Endothelial cell of umbilical vein (primary cell): ENCODE measurements around the gene IL10RB. TPM values are rescaled to one million over a fixed set of nuclear protein-coding genes. Genes with fewer than 3 reads are reported as not detected.

Source experiments
- BruUV-seq: library from RNA; stranded (reverse); fragments of 400-500 nt; replicated peaks from 2 replicates; lab custom pipeline; 2021; lab: Mats Ljungman, UMichigan
- CTCF ChIA-PET: fragments of 300-600, 350-600 bp; sonication (Branson Sonifier 250); formaldehyde crosslinking; loops from one replicate; lab custom pipeline; 2021; ENCODE audit warnings: antibody characterized with exemption, inconsistent platforms; lab: Charles Lee
- POLR2A ChIA-PET: fragments of 300-600, 350-600 bp; sonication (Branson Sonifier 250); formaldehyde crosslinking; loops from one replicate; lab custom pipeline; 2021; ENCODE audit warnings: antibody characterized with exemption, inconsistent platforms; lab: Charles Lee
- DNase-seq: peaks from one replicate; pipeline ENCODE4 v3.0.0-alpha.2; 2011; ENCODE audit warnings: low read depth, low spot score
- FAIRE-seq: peaks from 2 replicates; lab custom pipeline; 2011; peaks lifted over from hg19 to GRCh38; lab: Jason Lieb, UNC
- H2AFZ ChIP-seq: 2 replicates; pipeline ENCODE4 v1.6.0; 2012; ENCODE audit warnings: low read depth, low read length, control low read depth, inconsistent platforms
- H3K27ac ChIP-seq: 2 replicates; pipeline ENCODE4 v1.5.1; 2011; ENCODE audit warnings: low read depth, mild to moderate bottlenecking, control low read depth, low read length, moderate library complexity; ENCODE audit not compliant: insufficient read depth
- H3K27me3 ChIP-seq, 2 experiments: 2 replicates each; pipeline versions ENCODE4 v1.6.0 to v1.6.1; 2011; ENCODE audit warnings: low read length in 2 of 2, mixed read lengths in 1 of 2; ENCODE audit not compliant: control insufficient read depth in 2 of 2, insufficient read depth in 2 of 2
- H3K36me3 ChIP-seq, 2 experiments: 2 replicates in 1 of 2; 3 replicates in 1 of 2; pipeline ENCODE4 v1.5.1; 2011; ENCODE audit warnings: low read length in 2 of 2, mild to moderate bottlenecking in 1 of 2, moderate library complexity in 1 of 2; ENCODE audit not compliant: control insufficient read depth in 2 of 2, insufficient read depth in 2 of 2; ENCODE audit errors: extremely low read depth in 1 of 2
- H3K4me1 ChIP-seq: 3 replicates; pipeline ENCODE4 v1.5.1; 2011; ENCODE audit warnings: mild to moderate bottlenecking, low read length; ENCODE audit not compliant: control insufficient read depth, insufficient read depth; ENCODE audit errors: extremely low read depth
- H3K4me2 ChIP-seq: 2 replicates; pipeline ENCODE4 v1.6.1; 2011; ENCODE audit warnings: low read length, control low read depth, mixed read lengths; ENCODE audit not compliant: insufficient read depth
- H3K4me3 ChIP-seq, 3 experiments: fragments of 200-600 bp in 1 of 3; sonication (generic), shearing (Covaris generic) in 1 of 3; replicated peaks in 1 of 3; 2 replicates each; pipeline ENCODE4 v1.5.1; 2011 to 2016; ENCODE audit warnings: control low read depth in 3 of 3, low read length in 3 of 3, mild to moderate bottlenecking in 2 of 3, inconsistent platforms in 1 of 3, low read depth in 1 of 3, moderate library complexity in 1 of 3; ENCODE audit not compliant: insufficient read depth in 1 of 3
- H3K79me2 ChIP-seq: 2 replicates; pipeline ENCODE4 v1.6.0; 2012; ENCODE audit warnings: low read length, inconsistent platforms; ENCODE audit not compliant: control insufficient read depth, insufficient read depth
- H3K9ac ChIP-seq: replicated peaks from 2 replicates; pipeline ENCODE3; 2011; ENCODE audit warnings: low read length, control low read depth; ENCODE audit not compliant: insufficient read depth; ENCODE audit errors: extremely low read depth
- H3K9me1 ChIP-seq: replicated peaks from 3 replicates; pipeline ENCODE4 v1.6.0; 2011; ENCODE audit warnings: mild to moderate bottlenecking, low read length; ENCODE audit not compliant: control insufficient read depth, insufficient read depth; ENCODE audit errors: extremely low read depth
- H3K9me3 ChIP-seq: replicated peaks from 2 replicates; pipeline ENCODE4 v1.5.1; 2012; ENCODE audit warnings: low read length, inconsistent platforms; ENCODE audit not compliant: control insufficient read depth, insufficient read depth
- H4K20me1 ChIP-seq: replicated peaks from 2 replicates; pipeline ENCODE3; 2011; ENCODE audit warnings: mild to moderate bottlenecking, low read length; ENCODE audit not compliant: control insufficient read depth, insufficient read depth; ENCODE audit errors: extremely low read depth
- EZH2 ChIP-seq: IDR thresholded peaks from 2 replicates; pipeline ENCODE4 v1.6.1; 2012; ENCODE audit warnings: borderline replicate concordance, low read depth, mild to moderate bottlenecking, moderate library complexity, low read length, inconsistent platforms; ENCODE audit not compliant: severe bottlenecking
- FOS ChIP-seq: IDR thresholded peaks from 2 replicates; pipeline ENCODE4 v1.6.1; 2011; ENCODE audit warnings: mild to moderate bottlenecking, low read length, moderate library complexity, borderline replicate concordance; ENCODE audit not compliant: insufficient read depth
- MYC ChIP-seq: IDR thresholded peaks from one replicate; pipeline ENCODE4 v1.6.1; 2011; ENCODE audit warnings: mild to moderate bottlenecking, low read depth, low read length
- POLR2A ChIP-seq: IDR thresholded peaks from 2 replicates; pipeline ENCODE4 v1.6.1; 2012; ENCODE audit warnings: low read depth, mild to moderate bottlenecking, control low read depth, low read length
- dilution Hi-C: fragments of 300-500 bp; cut with MboI; formaldehyde crosslinking; loops from one replicate; pipeline ENCODE4 v1.15.0; 2019; ENCODE audit warnings: low sequenced_read_pairs; ENCODE audit not compliant: extremely low pct_ligation_motif_present
- intact Hi-C: fragments of 100-400 bp; cut with micrococcal nuclease; formaldehyde crosslinking; loops from one replicate; pipeline ENCODE4 v1.10.0; 2022
- polyA plus RNA-seq, 4 experiments: library from polyadenylated mRNA; depleted of rRNA in 3 of 4; stranded (reverse) in 3 of 4; unstranded in 1 of 4; fragments of >200 nt; gene quantifications; 2 replicates each; pipeline versions ENCODE4 v1.2.1 to v1.2.3, GENCODE V29; 2011 to 2012; ENCODE audit warnings: missing spikeins in 1 of 4
- total RNA-seq: library from RNA; stranded (reverse); gene quantifications from 2 replicates; pipeline ENCODE4 v1.2.3, GENCODE V29; 2021
- TF ChIP-seq, protein P1 (sequence below): IDR thresholded peaks from 2 replicates; pipeline ENCODE4 v1.6.1; 2011; ENCODE audit not compliant: insufficient read depth, insufficient read length

IL10RB gene
- total and polyA plus RNA-seq, 2 donors (not counting 3 experiments of a cell fraction or from before 2014, with no cell fraction given) = 21.9 to 31.4 TPM

DNA sequence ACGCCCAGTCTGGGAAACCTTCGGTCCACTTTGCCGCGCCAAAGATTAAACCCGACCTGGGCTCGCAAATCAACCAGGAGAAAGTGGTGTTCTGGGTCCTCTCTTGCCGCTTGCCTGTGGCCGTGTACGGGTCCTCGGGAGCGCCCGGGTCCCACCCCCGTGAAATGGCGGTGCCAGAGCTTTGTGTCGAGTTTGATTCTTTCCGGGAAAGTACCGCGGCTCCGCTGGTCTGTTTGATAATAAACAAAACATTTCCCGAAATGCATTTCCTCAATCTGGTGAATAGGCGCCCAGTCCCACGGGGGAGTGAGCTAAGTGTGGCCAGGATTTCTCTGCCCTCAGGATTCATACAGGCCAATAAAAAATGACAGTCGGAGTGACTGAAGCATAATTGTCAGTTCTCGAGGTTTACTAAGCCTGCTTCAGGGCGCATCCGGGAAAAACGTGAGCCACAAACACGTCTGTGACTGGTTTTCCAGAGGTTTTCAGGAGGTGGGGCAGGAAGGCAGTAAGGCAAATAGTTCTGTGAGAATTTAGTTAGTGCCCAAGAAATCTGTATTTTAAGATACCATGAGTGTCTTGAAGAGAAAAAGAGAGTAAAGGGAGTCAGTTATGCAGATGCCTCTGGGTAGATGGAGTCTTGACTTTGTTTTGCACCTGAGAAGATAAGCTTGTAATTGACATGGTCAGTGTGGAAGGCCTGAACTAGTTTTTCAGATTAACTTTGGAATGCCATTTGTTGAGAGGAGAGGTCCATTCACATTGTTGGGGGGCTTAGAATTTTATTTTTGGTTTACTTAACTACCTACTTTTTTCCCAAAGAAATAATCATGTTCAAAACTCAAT, 59.3 kb downstream of the IL10RB start:
- ChIA-PET POLR2A (interaction anchor here (1.0 to 1.7 kb wide), 2 partner anchors 36 to 59 kb away, joined by 4 to 5 read pairs; partner anchors contain the start of gene IL10RB), CTCF (interaction anchor here (0.6 to 2.0 kb wide), 19 partner anchors 9 to 385 kb away, joined by 3 to 29 read pairs (median 4); partner anchors contain the start of genes IFNAR2 and TMEM50B)
- Histone ChIP-seq H3K36me3 (no peaks in the 10 kb centered on the region), H3K4me3 (peak overlapping the region; percentile 50 to 73 (median 65)), H3K27me3 (no peaks in the 10 kb centered on the region), H3K9me1 (no peaks in the 10 kb centered on the region), H3K4me2 (peak overlapping the region; percentile 61), H3K27ac (peak overlapping the region; percentile 46), H3K9me3 (no peaks in the 10 kb centered on the region), H3K79me2 (peaks cover 43% of the 10 kb centered on the region), H3K9ac (peak overlapping the region; percentile 70), H3K4me1 (peaks cover 11% of the 10 kb centered on the region), H4K20me1 (no peaks in the 10 kb centered on the region), H2AFZ (peak overlapping the region; percentile 51)
- intact Hi-C loops = loop anchor here (1.0 to 2.0 kb wide), 2 partner anchors 36 to 93 kb away; no protein-coding TSS in a partner anchor
- TF ChIP-seq POLR2A = peak; percentile 58
- no peak for TF ChIP-seq FOS
- TF ChIP-seq MYC = no peak
- BruUV-seq = TSS peak; percentile 37
- DNase-seq (peak; percentile 76), FAIRE-seq (peak; percentile 69)
- dilution Hi-C loops = no loop called here

DNA sequence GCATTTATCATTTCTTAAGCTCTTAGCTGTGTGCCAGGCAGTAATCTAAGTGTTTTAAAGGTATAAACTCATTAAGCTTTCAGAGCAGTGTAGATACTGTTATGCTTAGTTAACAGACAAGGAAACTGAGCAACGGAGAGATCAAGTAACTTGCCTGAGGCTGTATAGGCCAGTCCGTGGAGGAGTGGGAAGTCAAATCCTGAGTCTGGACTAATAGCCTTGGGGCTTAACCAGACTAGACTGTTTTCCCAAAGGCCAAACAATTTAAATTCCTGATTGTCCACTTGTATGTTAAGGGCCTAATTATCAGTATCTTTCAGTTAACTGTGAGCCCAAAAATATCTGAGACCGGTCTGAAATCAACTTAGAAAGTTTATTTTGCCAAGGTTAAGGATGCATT, 61.2 kb downstream of the IL10RB start:
- H3K27me3 ChIP-seq = no peaks in the 10 kb centered on the region
- FAIRE-seq = no peak
- no peak for DNase-seq
- intact Hi-C loops (no loop called here), dilution Hi-C loops (no loop called here)
- H3K9ac ChIP-seq = no peak overlapping the region
- no TSS peak for BruUV-seq
- H3K4me3 ChIP-seq = no peak overlapping the region
- H3K36me3 ChIP-seq = peaks cover 0 to 2% of the 10 kb centered on the region in 2 experiments
- H3K4me2 ChIP-seq = no peak overlapping the region
- no peaks in the 10 kb centered on the region for H3K9me1 ChIP-seq
- ChIA-PET CTCF (interaction anchor here (1.0 to 1.1 kb wide), 2 partner anchors 34 to 36 kb away, joined by 3 to 5 read pairs; no protein-coding TSS in a partner anchor), POLR2A (no interaction called here)
- H3K27ac ChIP-seq = no peak overlapping the region
- H3K4me1 ChIP-seq = peaks cover 11% of the 10 kb centered on the region
- H4K20me1 ChIP-seq = peaks cover 3% of the 10 kb centered on the region
- TF ChIP-seq EZH2 (no peak), MYC (no peak), POLR2A (no peak)
- TF ChIP-seq, protein P1, sequence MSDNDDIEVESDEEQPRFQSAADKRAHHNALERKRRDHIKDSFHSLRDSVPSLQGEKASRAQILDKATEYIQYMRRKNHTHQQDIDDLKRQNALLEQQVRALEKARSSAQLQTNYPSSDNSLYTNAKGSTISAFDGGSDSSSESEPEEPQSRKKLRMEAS = no peak
- H3K79me2 ChIP-seq = peaks cover 54% of the 10 kb centered on the region
- H3K9me3 ChIP-seq = no peaks in the 10 kb centered on the region
- H2AFZ ChIP-seq = no peak overlapping the region
